NCI-H748 (cell line): ENCODE results near the gene KRT5.
A peak's percentile ranks its signal among the peaks of the same experiment; 100 is the strongest.
"Not testable (repeated sequence)": the region's sequence is repeated elsewhere in the genome, so short reads cannot be mapped to it uniquely, and the experiment has no call there.

Experiments used
- DNase-seq: peaks from one replicate; lab custom pipeline; 2025; ENCODE audit not compliant: unreplicated experiment; lab: John Stamatoyannopoulos, UW

KRT5 gene

GRCh38 chr12:52496590-52497071, 23.6 kb downstream of the KRT5 start:
- no peak for DNase-seq

- peak; percentile 75 for DNase-seq
Observed at GRCh38 chr12:52496054-52496453, 24.1 kb downstream of the KRT5 start.

- peak; percentile 89 for DNase-seq
Observed at GRCh38 chr12:52495389-52495788, 24.8 kb downstream of the KRT5 start.

- no peak for DNase-seq
Observed at GRCh38 chr12:52494518-52494917, 25.7 kb downstream of the KRT5 start.

- DNase-seq: no peak
Observed at GRCh38 chr12:52494100-52494499, 26.1 kb downstream of the KRT5 start.

- DNase-seq: no peak
Observed at GRCh38 chr12:52493172-52493571, 27.0 kb downstream of the KRT5 start, which contains the start of gene KRT6A. Gene KRT6A, minus strand, starts transcription at chr12:52493257. Its CDS starts 69 bp downstream, at chr12:52493188.

- not testable (repeated sequence) for DNase-seq
Observed at GRCh38 chr12:52492405-52492804, 27.8 kb downstream of the KRT5 start.

GRCh38 chr12:52491495-52491894, 28.7 kb downstream of the KRT5 start:
- not testable (repeated sequence) for DNase-seq

- no peak for DNase-seq
Observed at GRCh38 chr12:52488736-52489135, 31.5 kb downstream of the KRT5 start.

GRCh38 chr12:52487744-52488443, 32.3 kb downstream of the KRT5 start:
- not testable (repeated sequence) for DNase-seq

GRCh38 chr12:52487211-52487610, 33.0 kb downstream of the KRT5 start:
- no peak for DNase-seq

GRCh38 chr12:52486166-52487105, 33.8 kb downstream of the KRT5 start:
- DNase-seq: no peak

- no peak for DNase-seq
Observed at GRCh38 chr12:52480073-52480472, 40.1 kb downstream of the KRT5 start.

- DNase-seq: no peak
Observed at GRCh38 chr12:52477651-52478050, 42.5 kb downstream of the KRT5 start.

- no peak for DNase-seq
Observed at GRCh38 chr12:52474212-52474611, 46.0 kb downstream of the KRT5 start.

- no peak for DNase-seq
Observed at GRCh38 chr12:52473768-52474167, 46.4 kb downstream of the KRT5 start, which contains the start of gene KRT6C. Gene KRT6C, minus strand, starts transcription at chr12:52473805. Its CDS starts 68 bp downstream, at chr12:52473737.

- no peak for DNase-seq
Observed at GRCh38 chr12:52469853-52470252, 50.3 kb downstream of the KRT5 start.

- no peak for DNase-seq
Observed at GRCh38 chr12:52464897-52465296, 55.3 kb downstream of the KRT5 start.
